ENCODE data around the gene SYPL1.

The SYPL1 gene

GRCh38 chr7:106110885-106111654, 1.0 kb downstream of the SYPL1 start:
- H3K4me3 ChIP-seq (ENCODE audit: insufficient read depth, low read depth, low read length) = peak overlapping the region; percentile 61
- no peaks in the 10 kb centered on the region for H3K9me3 ChIP-seq (ENCODE audit: control insufficient read depth, low read length)
- H3K36me3 ChIP-seq (ENCODE audit: control insufficient read depth, insufficient read depth, low read length) = no peaks in the 10 kb centered on the region
- H3K4me1 ChIP-seq (ENCODE audit: control insufficient read depth, insufficient read depth, low read length) = no peaks in the 10 kb centered on the region
- no peak overlapping the region for H3K27ac ChIP-seq (ENCODE audit: insufficient read depth, low read depth, low read length, poor library complexity, severe bottlenecking)
- WGBS, 2 experiments = 16 to 19% methylated on average over 15 to 19 of the region's 19 CpGs
- H3K27me3 ChIP-seq (ENCODE audit: control insufficient read depth, insufficient read depth, low read length, poor library complexity, severe bottlenecking) = peaks cover 7% of the 10 kb centered on the region

GRCh38 chr7:106110238-106110560, 1.9 kb downstream of the SYPL1 start:
- Histone ChIP-seq H3K9me3 (ENCODE audit: control insufficient read depth, low read length) (no peaks in the 10 kb centered on the region), H3K4me3 (ENCODE audit: insufficient read depth, low read depth, low read length) (no peak overlapping the region), H3K4me1 (ENCODE audit: control insufficient read depth, insufficient read depth, low read length) (no peaks in the 10 kb centered on the region), H3K36me3 (ENCODE audit: control insufficient read depth, insufficient read depth, low read length) (no peaks in the 10 kb centered on the region), H3K27ac (ENCODE audit: insufficient read depth, low read depth, low read length, poor library complexity, severe bottlenecking) (no peak overlapping the region), H3K27me3 (ENCODE audit: control insufficient read depth, insufficient read depth, low read length, poor library complexity, severe bottlenecking) (peaks cover 7% of the 10 kb centered on the region)

- Histone ChIP-seq H3K27ac (ENCODE audit: insufficient read depth, low read depth, low read length, poor library complexity, severe bottlenecking) (no peak overlapping the region), H3K9me3 (ENCODE audit: control insufficient read depth, low read length) (no peaks in the 10 kb centered on the region), H3K4me3 (ENCODE audit: insufficient read depth, low read depth, low read length) (no peak overlapping the region), H3K4me1 (ENCODE audit: control insufficient read depth, insufficient read depth, low read length) (no peaks in the 10 kb centered on the region), H3K36me3 (ENCODE audit: control insufficient read depth, insufficient read depth, low read length) (no peaks in the 10 kb centered on the region), H3K27me3 (ENCODE audit: control insufficient read depth, insufficient read depth, low read length, poor library complexity, severe bottlenecking) (peaks cover 7% of the 10 kb centered on the region)
- 74 to 78% methylated on average over 6 of the region's 6 CpGs for WGBS, 2 experiments
Observed at GRCh38 chr7:106109521-106110237, 2.4 kb downstream of the SYPL1 start.

- Histone ChIP-seq H3K27ac (ENCODE audit: insufficient read depth, low read depth, low read length, poor library complexity, severe bottlenecking) (no peak overlapping the region), H3K27me3 (ENCODE audit: control insufficient read depth, insufficient read depth, low read length, poor library complexity, severe bottlenecking) (peaks cover 7% of the 10 kb centered on the region), H3K4me1 (ENCODE audit: control insufficient read depth, insufficient read depth, low read length) (no peaks in the 10 kb centered on the region), H3K36me3 (ENCODE audit: control insufficient read depth, insufficient read depth, low read length) (no peaks in the 10 kb centered on the region), H3K9me3 (ENCODE audit: control insufficient read depth, low read length) (no peaks in the 10 kb centered on the region), H3K4me3 (ENCODE audit: insufficient read depth, low read depth, low read length) (no peak overlapping the region)
- 71 to 85% methylated on average over 1 of the region's 1 CpG for WGBS, 2 experiments
Observed at GRCh38 chr7:106108991-106109390, 3.1 kb downstream of the SYPL1 start.

GRCh38 chr7:106104721-106105260, 7.3 kb downstream of the SYPL1 start:
- no peak overlapping the region for H3K27ac ChIP-seq (ENCODE audit: insufficient read depth, low read depth, low read length, poor library complexity, severe bottlenecking)
- no peaks in the 10 kb centered on the region for H3K36me3 ChIP-seq (ENCODE audit: control insufficient read depth, insufficient read depth, low read length)
- no peak overlapping the region for H3K4me3 ChIP-seq (ENCODE audit: insufficient read depth, low read depth, low read length)
- no peaks in the 10 kb centered on the region for H3K4me1 ChIP-seq (ENCODE audit: control insufficient read depth, insufficient read depth, low read length)
- WGBS, 2 experiments = 90 to 100% methylated on average over 2 of the region's 2 CpGs
- H3K9me3 ChIP-seq (ENCODE audit: control insufficient read depth, low read length) = no peaks in the 10 kb centered on the region
- H3K27me3 ChIP-seq (ENCODE audit: control insufficient read depth, insufficient read depth, low read length, poor library complexity, severe bottlenecking) = no peaks in the 10 kb centered on the region

- no peaks in the 10 kb centered on the region for H3K27me3 ChIP-seq (ENCODE audit: control insufficient read depth, insufficient read depth, low read length, poor library complexity, severe bottlenecking)
- no peaks in the 10 kb centered on the region for H3K36me3 ChIP-seq (ENCODE audit: control insufficient read depth, insufficient read depth, low read length)
- no peaks in the 10 kb centered on the region for H3K9me3 ChIP-seq (ENCODE audit: control insufficient read depth, low read length)
- WGBS, 2 experiments = 94 to 96% methylated on average over 6 of the region's 6 CpGs
- no peaks in the 10 kb centered on the region for H3K4me1 ChIP-seq (ENCODE audit: control insufficient read depth, insufficient read depth, low read length)
- no peak overlapping the region for H3K27ac ChIP-seq (ENCODE audit: insufficient read depth, low read depth, low read length, poor library complexity, severe bottlenecking)
- H3K4me3 ChIP-seq (ENCODE audit: insufficient read depth, low read depth, low read length) = no peak overlapping the region
Observed at GRCh38 chr7:106102387-106102966, 9.6 kb downstream of the SYPL1 start.

GRCh38 chr7:106101726-106102125, 10.4 kb downstream of the SYPL1 start:
- H3K27ac ChIP-seq (ENCODE audit: insufficient read depth, low read depth, low read length, poor library complexity, severe bottlenecking) = no peak overlapping the region
- no peaks in the 10 kb centered on the region for H3K27me3 ChIP-seq (ENCODE audit: control insufficient read depth, insufficient read depth, low read length, poor library complexity, severe bottlenecking)
- WGBS, 2 experiments = 96 to 98% methylated on average over 2 to 3 of the region's 3 CpGs
- H3K4me1 ChIP-seq (ENCODE audit: control insufficient read depth, insufficient read depth, low read length) = no peaks in the 10 kb centered on the region
- no peaks in the 10 kb centered on the region for H3K36me3 ChIP-seq (ENCODE audit: control insufficient read depth, insufficient read depth, low read length)
- H3K4me3 ChIP-seq (ENCODE audit: insufficient read depth, low read depth, low read length) = no peak overlapping the region
- H3K9me3 ChIP-seq (ENCODE audit: control insufficient read depth, low read length) = no peaks in the 10 kb centered on the region

GRCh38 chr7:106100863-106101629, 11.1 kb downstream of the SYPL1 start:
- no peaks in the 10 kb centered on the region for H3K27me3 ChIP-seq (ENCODE audit: control insufficient read depth, insufficient read depth, low read length, poor library complexity, severe bottlenecking)
- no peak overlapping the region for H3K4me3 ChIP-seq (ENCODE audit: insufficient read depth, low read depth, low read length)
- WGBS, 2 experiments = 88 to 92% methylated on average over 4 to 5 of the region's 5 CpGs

GRCh38 chr7:106099539-106099938, 12.6 kb downstream of the SYPL1 start:
- Histone ChIP-seq H3K4me3 (ENCODE audit: insufficient read depth, low read depth, low read length) (no peak overlapping the region), H3K27me3 (ENCODE audit: control insufficient read depth, insufficient read depth, low read length, poor library complexity, severe bottlenecking) (no peaks in the 10 kb centered on the region), H3K27ac (ENCODE audit: insufficient read depth, low read depth, low read length, poor library complexity, severe bottlenecking) (no peak overlapping the region), H3K9me3 (ENCODE audit: control insufficient read depth, low read length) (no peaks in the 10 kb centered on the region), H3K36me3 (ENCODE audit: control insufficient read depth, insufficient read depth, low read length) (no peaks in the 10 kb centered on the region), H3K4me1 (ENCODE audit: control insufficient read depth, insufficient read depth, low read length) (no peaks in the 10 kb centered on the region)
- 93 to 96% methylated on average over 1 of the region's 3 CpGs for WGBS, 2 experiments

More at GRCh38 chr7:106100863-106101629, 11.1 kb downstream of the SYPL1 start:
- Histone ChIP-seq H3K4me1 (ENCODE audit: control insufficient read depth, insufficient read depth, low read length) (no peaks in the 10 kb centered on the region), H3K36me3 (ENCODE audit: control insufficient read depth, insufficient read depth, low read length) (no peaks in the 10 kb centered on the region), H3K27ac (ENCODE audit: insufficient read depth, low read depth, low read length, poor library complexity, severe bottlenecking) (no peak overlapping the region), H3K9me3 (ENCODE audit: control insufficient read depth, low read length) (no peaks in the 10 kb centered on the region)

GRCh38 chr7:106098889-106099288, 13.2 kb downstream of the SYPL1 start:
- no peak overlapping the region for H3K4me3 ChIP-seq (ENCODE audit: insufficient read depth, low read depth, low read length)
- no peaks in the 10 kb centered on the region for H3K4me1 ChIP-seq (ENCODE audit: control insufficient read depth, insufficient read depth, low read length)
- H3K27ac ChIP-seq (ENCODE audit: insufficient read depth, low read depth, low read length, poor library complexity, severe bottlenecking) = no peak overlapping the region
- H3K27me3 ChIP-seq (ENCODE audit: control insufficient read depth, insufficient read depth, low read length, poor library complexity, severe bottlenecking) = no peaks in the 10 kb centered on the region
- no peaks in the 10 kb centered on the region for H3K36me3 ChIP-seq (ENCODE audit: control insufficient read depth, insufficient read depth, low read length)
- H3K9me3 ChIP-seq (ENCODE audit: control insufficient read depth, low read length) = no peaks in the 10 kb centered on the region
